ENCODE data around the gene BHLHE23.
"Not testable (repeated sequence)": the region's sequence is repeated elsewhere in the genome, so short reads cannot be mapped to it uniquely, and the experiment has no call there.

Gene BHLHE23

GRCh38 chr20:62961310-62961783 lies 45.4 kb downstream of the BHLHE23 start:
- DNase-seq (ENCODE audit: low spot score) = no peak

- DNase-seq (ENCODE audit: low spot score) = not testable (repeated sequence)
Observed at GRCh38 chr20:62960446-62961309, 46.1 kb downstream of the BHLHE23 start.

- no peak for DNase-seq (ENCODE audit: low spot score)
Observed at GRCh38 chr20:62959998-62960436, 46.7 kb downstream of the BHLHE23 start.

- DNase-seq (ENCODE audit: low spot score) = no peak
Observed at GRCh38 chr20:62959101-62959971, 47.4 kb downstream of the BHLHE23 start.

GRCh38 chr20:62958388-62959100 lies 48.2 kb downstream of the BHLHE23 start:
- DNase-seq (ENCODE audit: low spot score) = no peak

GRCh38 chr20:62957136-62958117 lies 49.3 kb downstream of the BHLHE23 start:
- DNase-seq (ENCODE audit: low spot score) = no peak

GRCh38 chr20:62956387-62957135 lies 50.2 kb downstream of the BHLHE23 start:
- DNase-seq (ENCODE audit: low spot score) = no peak

Data from AG08396 (cell line).